Activated CD8-positive, alpha-beta memory T cell treated with anti-CD3 and anti-CD28 coated beads for 1 hour (primary cell): ENCODE data around the gene PROC.
"Not testable (repeated sequence)": the region's sequence is repeated elsewhere in the genome, so short reads cannot be mapped to it uniquely, and the experiment has no call there.

ENCODE experiments used
- DNase-seq, 2 donors: peaks; one replicate each; pipeline ENCODE4 v3.0.0-alpha.2; 2020; ENCODE audit warnings: low read depth in 1 of 2; ENCODE audit errors: extremely low read depth in 1 of 2

The PROC gene

GRCh38 chr2:127425540-127426490, 7.6 kb downstream of the PROC start:
- DNase-seq = no peak

DNA sequence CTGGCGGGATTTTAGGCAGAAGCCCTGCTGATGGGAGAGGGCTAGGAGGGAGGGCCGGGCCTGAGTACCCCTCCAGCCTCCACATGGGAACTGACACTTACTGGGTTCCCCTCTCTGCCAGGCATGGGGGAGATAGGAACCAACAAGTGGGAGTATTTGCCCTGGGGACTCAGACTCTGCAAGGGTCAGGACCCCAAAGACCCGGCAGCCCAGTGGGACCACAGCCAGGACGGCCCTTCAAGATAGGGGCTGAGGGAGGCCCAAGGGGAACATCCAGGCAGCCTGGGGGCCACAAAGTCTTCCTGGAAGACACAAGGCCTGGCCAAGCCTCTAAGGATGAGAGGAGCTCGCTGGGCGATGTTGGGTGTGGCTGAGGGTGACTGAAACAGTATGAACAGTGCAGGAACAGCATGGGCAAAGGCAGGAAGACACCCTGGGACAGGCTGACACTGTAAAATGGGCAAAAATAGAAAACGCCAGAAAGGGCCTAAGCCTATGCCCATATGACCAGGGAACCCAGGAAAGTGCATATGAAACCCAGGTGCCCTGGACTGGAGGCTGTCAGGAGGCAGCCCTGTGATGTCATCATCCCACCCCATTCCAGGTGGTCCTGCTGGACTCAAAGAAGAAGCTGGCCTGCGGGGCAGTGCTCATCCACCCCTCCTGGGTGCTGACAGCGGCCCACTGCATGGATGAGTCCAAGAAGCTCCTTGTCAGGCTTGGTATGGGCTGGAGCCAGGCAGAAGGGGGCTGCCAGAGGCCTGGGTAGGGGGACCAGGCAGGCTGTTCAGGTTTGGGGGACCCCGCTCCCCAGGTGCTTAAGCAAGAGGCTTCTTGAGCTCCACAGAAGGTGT, 8.5 kb downstream of the PROC start:
- no peak for DNase-seq

DNA sequence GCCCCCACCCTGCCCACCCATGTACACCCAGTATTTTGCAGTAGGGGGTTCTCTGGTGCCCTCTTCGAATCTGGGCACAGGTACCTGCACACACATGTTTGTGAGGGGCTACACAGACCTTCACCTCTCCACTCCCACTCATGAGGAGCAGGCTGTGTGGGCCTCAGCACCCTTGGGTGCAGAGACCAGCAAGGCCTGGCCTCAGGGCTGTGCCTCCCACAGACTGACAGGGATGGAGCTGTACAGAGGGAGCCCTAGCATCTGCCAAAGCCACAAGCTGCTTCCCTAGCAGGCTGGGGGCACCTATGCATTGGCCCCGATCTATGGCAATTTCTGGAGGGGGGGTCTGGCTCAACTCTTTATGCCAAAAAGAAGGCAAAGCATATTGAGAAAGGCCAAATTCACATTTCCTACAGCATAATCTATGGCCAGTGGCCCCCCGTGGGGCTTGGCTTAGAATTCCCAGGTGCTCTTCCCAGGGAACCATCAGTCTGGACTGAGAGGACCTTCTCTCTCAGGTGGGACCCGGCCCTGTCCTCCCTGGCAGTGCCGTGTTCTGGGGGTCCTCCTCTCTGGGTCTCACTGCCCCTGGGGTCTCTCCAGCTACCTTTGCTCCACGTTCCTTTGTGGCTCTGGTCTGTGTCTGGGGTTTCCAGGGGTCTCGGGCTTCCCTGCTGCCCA, 9.3 kb downstream of the PROC start:
- DNase-seq = no peak

DNA sequence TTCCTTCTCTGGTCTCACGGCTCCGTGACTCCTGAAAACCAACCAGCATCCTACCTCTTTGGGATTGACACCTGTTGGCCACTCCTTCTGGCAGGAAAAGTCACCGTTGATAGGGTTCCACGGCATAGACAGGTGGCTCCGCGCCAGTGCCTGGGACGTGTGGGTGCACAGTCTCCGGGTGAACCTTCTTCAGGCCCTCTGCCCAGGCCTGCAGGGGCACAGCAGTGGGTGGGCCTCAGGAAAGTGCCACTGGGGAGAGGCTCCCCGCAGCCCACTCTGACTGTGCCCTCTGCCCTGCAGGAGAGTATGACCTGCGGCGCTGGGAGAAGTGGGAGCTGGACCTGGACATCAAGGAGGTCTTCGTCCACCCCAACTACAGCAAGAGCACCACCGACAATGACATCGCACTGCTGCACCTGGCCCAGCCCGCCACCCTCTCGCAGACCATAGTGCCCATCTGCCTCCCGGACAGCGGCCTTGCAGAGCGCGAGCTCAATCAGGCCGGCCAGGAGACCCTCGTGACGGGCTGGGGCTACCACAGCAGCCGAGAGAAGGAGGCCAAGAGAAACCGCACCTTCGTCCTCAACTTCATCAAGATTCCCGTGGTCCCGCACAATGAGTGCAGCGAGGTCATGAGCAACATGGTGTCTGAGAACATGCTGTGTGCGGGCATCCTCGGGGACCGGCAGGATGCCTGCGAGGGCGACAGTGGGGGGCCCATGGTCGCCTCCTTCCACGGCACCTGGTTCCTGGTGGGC, 10.0 kb downstream of the PROC start:
- DNase-seq = no peak

- DNase-seq = no peak
Measured at GRCh38 chr2:127428815-127429109, 10.5 kb downstream of the PROC start.

GRCh38 chr2:127429291-127429690, 11.1 kb downstream of the PROC start:
- no peak for DNase-seq

DNA sequence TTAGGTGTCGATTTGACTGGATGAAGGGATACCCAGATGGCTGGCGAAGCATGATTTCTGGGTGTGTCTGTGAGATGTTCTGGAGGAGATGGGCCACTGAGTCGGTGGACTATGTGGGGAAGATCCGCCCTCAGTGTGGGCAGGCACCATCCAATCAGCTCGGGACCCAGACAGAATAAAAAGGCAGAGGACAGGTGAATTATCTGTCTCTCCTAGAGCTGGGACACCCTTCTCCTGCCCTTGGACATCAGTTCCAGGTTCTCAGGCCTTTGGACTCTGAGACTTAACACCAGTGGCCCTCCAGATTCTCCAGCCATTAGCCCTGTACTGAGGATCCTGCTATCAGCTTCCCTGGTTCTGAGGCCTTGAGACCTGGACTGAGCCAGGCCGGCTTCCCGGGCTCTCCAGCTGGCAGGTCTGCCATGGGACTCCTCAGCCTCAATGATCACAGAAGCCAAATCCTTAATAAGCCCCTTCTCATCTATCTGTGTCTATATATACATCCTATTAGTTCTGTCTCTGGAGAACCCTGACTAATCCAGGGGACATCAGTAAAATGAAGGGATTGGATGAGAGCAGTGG, 11.7 kb downstream of the PROC start:
- no peak for DNase-seq

DNA sequence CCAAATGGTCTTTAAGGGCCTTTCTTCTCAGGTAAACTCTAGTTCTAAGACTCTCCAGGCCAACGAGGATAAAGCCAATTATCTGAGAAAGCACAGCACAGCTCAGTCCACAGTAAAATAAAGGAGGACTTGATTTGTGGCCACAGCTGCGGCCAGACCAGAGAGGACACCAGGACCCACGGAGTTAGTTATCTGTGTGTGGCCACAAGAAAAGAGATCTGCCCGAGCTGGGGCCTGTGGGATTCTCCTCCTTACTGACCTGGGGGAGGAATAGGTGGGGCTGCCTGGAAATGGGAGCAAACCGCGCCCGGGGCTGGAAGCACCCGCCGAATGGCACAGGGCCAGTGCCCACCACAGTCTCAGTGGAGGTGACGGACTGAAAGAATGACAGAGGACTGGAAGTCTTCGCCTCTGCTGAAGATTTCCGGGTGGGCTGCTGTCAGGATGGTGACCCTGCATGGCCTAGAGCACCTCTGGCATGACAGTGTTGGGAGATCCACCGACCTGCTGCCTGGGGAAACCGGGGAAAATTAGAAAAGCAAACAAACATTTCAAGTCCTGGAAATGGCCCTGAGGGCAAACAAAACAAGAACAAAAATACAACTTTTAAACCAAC, 13.3 kb downstream of the PROC start:
- no peak for DNase-seq

- no peak for DNase-seq
Measured at GRCh38 chr2:127434515-127434914, 16.3 kb downstream of the PROC start.

- no peak for DNase-seq
Measured at GRCh38 chr2:127437056-127437455, 18.8 kb downstream of the PROC start.

GRCh38 chr2:127437781-127438726, 19.8 kb downstream of the PROC start:
- DNase-seq = no peak

DNA sequence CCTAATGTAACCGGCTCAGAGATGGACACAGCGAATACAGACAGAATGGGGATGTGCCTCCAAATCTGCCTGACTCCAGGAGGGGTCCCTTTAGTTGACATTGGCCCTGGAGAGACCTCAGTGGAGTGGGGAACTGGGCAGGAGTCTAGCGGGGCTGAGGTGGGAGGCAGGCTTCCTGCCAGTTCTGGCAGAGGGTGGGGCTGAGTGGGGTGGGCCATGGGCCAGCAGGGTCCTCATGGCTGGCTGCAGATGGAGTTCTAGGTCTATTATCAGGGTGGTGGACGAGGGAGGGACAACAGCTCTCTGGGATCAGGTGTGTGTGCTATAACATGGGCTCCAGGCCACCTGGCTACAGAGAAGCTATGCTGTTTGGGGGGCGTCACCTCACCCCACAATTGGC, 21.1 kb downstream of the PROC start:
- no peak for DNase-seq

DNA sequence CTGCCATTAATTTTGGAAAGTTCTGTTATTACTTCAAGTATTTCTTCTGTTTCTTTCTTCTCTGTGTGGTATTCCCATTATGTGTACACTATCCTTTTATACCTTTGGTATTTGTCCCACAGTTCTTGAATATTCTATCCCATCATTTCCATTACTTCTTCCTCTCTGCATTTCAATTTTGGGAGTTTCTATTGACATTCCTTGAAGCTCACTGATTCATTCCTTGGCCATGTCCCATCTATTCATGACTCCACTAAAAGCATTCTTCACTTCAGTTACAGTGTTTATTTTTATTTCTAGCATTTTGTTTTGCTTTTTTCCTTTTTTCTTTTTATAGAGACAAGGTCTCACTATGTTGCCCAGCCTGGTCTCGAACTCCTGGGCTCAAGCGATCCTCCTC, 30.3 kb downstream of the PROC start:
- no peak for DNase-seq

DNA sequence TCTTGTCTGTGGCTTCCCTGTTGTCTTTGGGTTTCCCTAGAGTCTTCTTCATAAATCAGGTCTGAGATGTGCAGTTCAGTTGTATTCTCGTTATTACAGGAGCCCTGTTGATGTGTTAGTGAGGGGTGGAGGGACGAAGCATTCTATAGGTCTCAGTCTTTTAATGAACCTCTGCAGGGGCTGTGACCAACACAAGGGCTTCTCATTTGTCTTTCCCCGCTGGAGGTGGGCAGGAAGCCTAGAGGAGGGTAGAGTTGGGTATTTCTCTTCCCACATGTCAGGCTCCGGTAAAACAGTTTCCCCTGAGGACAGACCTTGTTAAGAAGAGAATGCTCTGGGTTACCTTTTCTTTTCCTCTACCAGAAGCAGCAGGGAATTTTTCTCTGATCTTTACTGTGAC, 31.2 kb downstream of the PROC start:
- no peak for DNase-seq

DNA sequence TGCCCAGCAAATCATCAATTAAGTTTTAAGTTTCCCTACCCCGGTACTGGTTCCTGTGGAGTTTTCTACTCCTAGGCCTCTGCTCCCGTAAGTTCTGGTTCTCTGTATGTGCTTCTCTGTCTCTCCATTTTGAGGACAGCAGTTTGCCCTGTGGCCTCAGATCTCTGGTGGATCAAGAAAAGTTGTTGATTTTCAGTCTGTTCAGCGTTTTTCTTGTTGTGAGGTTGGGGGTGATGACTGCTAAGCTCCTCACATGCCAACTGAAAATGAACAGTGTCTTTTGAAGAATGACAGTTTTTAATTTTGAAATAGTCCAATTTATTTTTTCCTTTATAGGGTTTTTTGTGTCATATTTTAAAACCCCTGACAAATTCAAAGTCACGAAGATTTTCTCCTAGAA, 31.7 kb downstream of the PROC start:
- DNase-seq = no peak

DNA sequence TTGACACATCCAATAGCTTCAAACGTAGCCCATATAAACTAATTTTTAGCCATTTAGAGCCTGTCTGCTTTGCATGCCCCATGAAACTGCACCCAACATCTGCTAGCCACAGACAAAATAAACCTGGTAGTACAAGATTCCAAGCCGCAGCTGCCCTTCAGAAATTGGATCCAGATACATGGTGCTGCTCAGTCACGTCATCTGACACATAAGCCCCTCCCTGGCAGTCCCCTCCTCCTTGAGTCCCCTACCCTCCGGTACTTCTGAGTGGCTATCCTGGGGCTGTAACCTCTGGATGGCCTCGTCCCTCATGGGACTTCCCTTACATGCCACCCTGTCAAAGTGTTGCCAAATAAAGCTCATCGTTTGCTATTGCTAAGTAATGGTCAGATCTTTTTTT, 33.8 kb downstream of the PROC start:
- no peak for DNase-seq

DNA sequence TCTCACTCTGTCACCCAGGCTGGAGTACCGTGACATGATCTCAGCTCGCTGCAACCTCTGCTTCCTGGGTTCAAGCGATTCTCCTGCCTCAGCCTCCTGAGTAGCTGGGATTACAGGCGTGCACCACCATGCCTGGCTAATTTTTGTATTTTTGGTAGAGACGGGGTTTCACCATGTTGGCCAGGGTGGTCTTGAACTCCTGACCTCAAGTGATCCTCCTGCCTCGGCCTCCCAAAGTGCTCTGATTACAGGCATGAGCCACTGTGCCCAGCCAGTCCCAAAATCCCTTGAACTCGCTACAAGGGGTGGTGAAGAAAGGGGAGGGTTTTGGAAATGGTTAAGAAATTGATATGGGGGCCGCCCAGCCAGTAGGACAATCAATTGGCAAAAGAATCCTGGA, 34.2 kb downstream of the PROC start:
- DNase-seq = not testable (repeated sequence)

DNA sequence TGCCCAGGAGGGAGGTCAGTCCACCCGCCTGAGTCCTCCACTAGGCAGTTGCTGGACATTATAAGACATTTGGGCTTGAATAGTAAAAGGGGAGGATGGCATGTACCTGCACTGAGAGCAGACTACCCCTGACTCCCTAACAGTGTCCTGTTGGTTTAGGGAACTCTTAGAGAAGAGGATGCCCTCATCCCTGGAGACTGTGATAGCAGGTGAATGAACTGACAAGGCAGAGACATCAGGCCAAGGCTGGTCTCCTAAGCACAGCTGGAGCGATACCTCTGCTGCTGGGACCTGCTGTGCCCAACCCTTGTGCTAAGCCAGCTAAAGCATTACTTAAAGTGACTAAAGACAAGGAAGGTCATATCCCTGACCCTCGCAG, 34.8 kb downstream of the PROC start:
- no peak for DNase-seq
